GM12878 (cell line): ENCODE data around the gene DDX27. TPM values are rescaled to one million over a fixed set of nuclear protein-coding genes. Genes with fewer than 3 reads are reported as not detected.

Source experiments
- ATAC-seq: fragments of 200-7000 bp; cut with Tn5 transposase; 3 replicates; pipeline ENCODE4 v1.9.1; 2020; ENCODE audit warnings: mild to moderate bottlenecking, moderate library complexity
- BruUV-seq: library from RNA; stranded (reverse); fragments of 400-500 nt; replicated peaks from 2 replicates; lab custom pipeline; 2021; lab: Mats Ljungman, UMichigan
- CTCF ChIA-PET: fragments of 300-600 bp; sonication (Branson Sonifier 250); formaldehyde crosslinking; extraction: SDS; loops from one replicate; lab custom pipeline; 2021; ENCODE audit warnings: inconsistent platforms; lab: Yijun Ruan, JAX
- POLR2A ChIA-PET: fragments of 350-600 bp; formaldehyde crosslinking; extraction: SDS; loops from one replicate; lab custom pipeline; 2021; ENCODE audit warnings: inconsistent platforms; lab: Charles Lee
- RAD21 ChIA-PET: fragments of 300-600 bp; sonication (Branson Sonifier 250); formaldehyde crosslinking; loops from one replicate; lab custom pipeline; 2023; ENCODE audit warnings: antibody characterized with exemption; ENCODE audit not compliant: unreplicated experiment; lab: Charles Lee
- SMC1A ChIA-PET: fragments of 300-600 bp; sonication (Branson Sonifier 250); formaldehyde crosslinking; loops from one replicate; lab custom pipeline; 2023; ENCODE audit not compliant: unreplicated experiment, uncharacterized antibody; lab: Charles Lee
- DNase-seq: peaks from one replicate; pipeline ENCODE4 v3.0.0-alpha.2; 2011; ENCODE audit warnings: low read depth, low spot score
- FAIRE-seq: peaks from 3 replicates; lab custom pipeline; 2011; peaks lifted over from hg19 to GRCh38; lab: Jason Lieb, UNC
- H2AFZ ChIP-seq: 2 replicates; pipeline ENCODE4 v1.6.0; 2011; ENCODE audit warnings: low read depth, low read length, control low read depth; ENCODE audit not compliant: control insufficient read depth
- H3K27ac ChIP-seq: 2 replicates; pipeline ENCODE4 v1.5.1; 2011; ENCODE audit warnings: control low read depth; ENCODE audit not compliant: control insufficient read depth, insufficient read depth
- H3K27me3 ChIP-seq, 2 experiments: replicated peaks in 1 of 2; 2 replicates each; pipeline versions ENCODE4 v1.6.0 to v1.6.1; 2011; ENCODE audit warnings: low read length in 1 of 2; ENCODE audit not compliant: control insufficient read depth in 2 of 2, insufficient read depth in 2 of 2
- H3K36me3 ChIP-seq, 2 experiments: 2 replicates each; pipeline ENCODE4 v1.5.1; 2011; ENCODE audit warnings: low read length in 1 of 2; ENCODE audit not compliant: control insufficient read depth in 2 of 2, insufficient read depth in 2 of 2
- H3K4me1 ChIP-seq: 2 replicates; pipeline ENCODE4 v1.6.1; 2011; ENCODE audit warnings: mild to moderate bottlenecking, low read length, moderate library complexity, mixed read lengths; ENCODE audit not compliant: control insufficient read depth, insufficient read depth
- H3K4me2 ChIP-seq: 2 replicates; pipeline ENCODE4 v1.6.0; 2011; ENCODE audit warnings: control low read depth; ENCODE audit not compliant: control insufficient read depth, insufficient read depth
- H3K4me3 ChIP-seq: fragments of 200-600 bp; sonication (generic); 2 replicates; pipeline ENCODE4 v1.5.1; 2016
- H3K79me2 ChIP-seq: 2 replicates; pipeline ENCODE4 v1.6.0; 2011; ENCODE audit warnings: low read length; ENCODE audit not compliant: control insufficient read depth, insufficient read depth
- H3K9ac ChIP-seq: 2 replicates; pipeline ENCODE4 v1.8.0; 2011; ENCODE audit warnings: low read length, control low read depth, mixed read lengths; ENCODE audit not compliant: control insufficient read depth, insufficient read depth
- H3K9me3 ChIP-seq: replicated peaks from 3 replicates; pipeline ENCODE4 v1.5.1; 2011; ENCODE audit warnings: mild to moderate bottlenecking, low read length; ENCODE audit not compliant: control insufficient read depth, insufficient read depth
- H4K20me1 ChIP-seq: 2 replicates; pipeline ENCODE4 v1.6.0; 2011; ENCODE audit not compliant: control insufficient read depth, insufficient read depth
- KAT2A ChIP-seq: conservative IDR thresholded peaks from 2 replicates; pipeline ENCODE4 v1.6.1; 2011; ENCODE audit warnings: low read depth, low read length; ENCODE audit not compliant: control insufficient read depth
- KDM1A ChIP-seq: fragments of 200-600 bp; sonication (generic); IDR thresholded peaks from 2 replicates; pipeline ENCODE4 v1.6.1; 2016; ENCODE audit warnings: borderline replicate concordance
- PAX8 ChIP-seq: fragments of 450-650 bp; IDR thresholded peaks from 2 replicates; pipeline ENCODE4 v1.6.1; 2017; ENCODE audit warnings: mild to moderate bottlenecking, moderate library complexity
- TBL1XR1 ChIP-seq: IDR thresholded peaks from 2 replicates; pipeline ENCODE4 v1.6.1; 2012; ENCODE audit warnings: low read depth, low read length, improper control_type of control experiment
- WGBS: methylation state at CpG from one replicate; pipeline ENCODE4 v1.1.6; 2016; ENCODE audit warnings: low lambda C conversion rate; ENCODE audit not compliant: insufficient replicate concordance, insufficient coverage; ENCODE audit errors: missing lambda C conversion rate; 5-methylcytosine and 5-hydroxymethylcytosine counted together
- in situ Hi-C: fragments of 300-500 bp; cut with MboI; formaldehyde crosslinking; loops from 9 replicates; pipeline ENCODE4 v1.14.3; 2018; ENCODE audit warnings: mixed read lengths
- intact Hi-C: fragments of 100-400 bp; cut with micrococcal nuclease; formaldehyde crosslinking; loops from one replicate; pipeline ENCODE4 v1.14.2; 2022; ENCODE audit not compliant: unreplicated experiment
- polyA plus RNA-seq, 11 experiments: library from polyadenylated mRNA; depleted of rRNA in 4 of 11; unstranded in 6 of 11; stranded (reverse) in 5 of 11; fragments of >200 nt; fragmentation: Nextera tagmentation in 4 of 11; fragmentation: Illumina TruSeq in 1 of 11; extraction: Ambion mirVana in 4 of 11; extraction: Trizol in 1 of 11; gene quantifications; 1 replicate in 1 of 11; 2 replicates in 10 of 11; pipeline versions ENCODE4 v1.2.1 to v1.2.3, GENCODE V29; 2011 to 2016; ENCODE audit warnings: inconsistent platforms in 2 of 11, missing spikeins in 2 of 11, low read depth in 1 of 11
- total RNA-seq, 4 experiments: library from RNA; depleted of rRNA in 3 of 4; stranded (reverse); fragments of >200 nt in 3 of 4; fragmentation: Illumina TruSeq in 1 of 4; extraction: Trizol in 1 of 4; gene quantifications; 2 replicates each; pipeline versions ENCODE4 v1.2.1 to v1.2.3, GENCODE V29; 2013 to 2021
- TF ChIP-seq, protein P1 (sequence below): fragments of 450-650 bp; IDR thresholded peaks from 2 replicates; pipeline ENCODE4 v1.6.1; 2018; ENCODE audit warnings: borderline replicate concordance, mild to moderate bottlenecking; ENCODE audit not compliant: partially characterized antibody

Gene DDX27
- total and polyA plus RNA-seq, 10 of the 15 experiments (the other 5 are each of a cell fraction or from before 2014, with no cell fraction given): 19.8 to 78.8 (median 54.9) TPM

- Histone ChIP-seq H3K9me3 (peaks cover 2% of the 10 kb centered on the region), H3K4me3 (no peak overlapping the region), H3K4me2 (no peak overlapping the region), H3K27ac (no peak overlapping the region), H3K9ac (no peak overlapping the region), H2AFZ (no peak overlapping the region), H3K27me3 (no peaks in the 10 kb centered on the region), H3K36me3 (no peaks in the 10 kb centered on the region), H4K20me1 (no peaks in the 10 kb centered on the region), H3K4me1 (no peaks in the 10 kb centered on the region), H3K79me2 (no peaks in the 10 kb centered on the region)
- TF ChIP-seq KAT2A (no peak), KDM1A (no peak), TBL1XR1 (no peak), PAX8 (no peak)
- TF ChIP-seq, protein P1, sequence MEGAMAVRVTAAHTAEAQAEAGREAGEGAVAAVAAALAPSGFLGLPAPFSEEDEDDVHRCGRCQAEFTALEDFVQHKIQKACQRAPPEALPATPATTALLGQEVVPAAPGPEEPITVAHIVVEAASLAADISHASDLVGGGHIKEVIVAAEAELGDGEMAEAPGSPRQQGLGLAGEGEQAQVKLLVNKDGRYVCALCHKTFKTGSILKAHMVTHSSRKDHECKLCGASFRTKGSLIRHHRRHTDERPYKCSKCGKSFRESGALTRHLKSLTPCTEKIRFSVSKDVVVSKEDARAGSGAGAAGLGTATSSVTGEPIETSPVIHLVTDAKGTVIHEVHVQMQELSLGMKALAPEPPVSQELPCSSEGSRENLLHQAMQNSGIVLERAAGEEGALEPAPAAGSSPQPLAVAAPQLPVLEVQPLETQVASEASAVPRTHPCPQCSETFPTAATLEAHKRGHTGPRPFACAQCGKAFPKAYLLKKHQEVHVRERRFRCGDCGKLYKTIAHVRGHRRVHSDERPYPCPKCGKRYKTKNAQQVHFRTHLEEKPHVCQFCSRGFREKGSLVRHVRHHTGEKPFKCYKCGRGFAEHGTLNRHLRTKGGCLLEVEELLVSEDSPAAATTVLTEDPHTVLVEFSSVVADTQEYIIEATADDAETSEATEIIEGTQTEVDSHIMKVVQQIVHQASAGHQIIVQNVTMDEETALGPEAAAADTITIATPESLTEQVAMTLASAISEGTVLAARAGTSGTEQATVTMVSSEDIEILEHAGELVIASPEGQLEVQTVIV: no peak
- POLR2A ChIA-PET: no interaction called here
- intact Hi-C loops: no loop called here
- RAD21 ChIA-PET: interaction anchor here (0.6 to 1.1 kb wide), 2 partner anchors 9 to 209 kb away, joined by 3 to 4 read pairs; partner anchors contain the start of gene DDX27
- SMC1A ChIA-PET: interaction anchor here (1.5 kb wide), 1 partner anchor 77 kb away, joined by 6 read pairs; no protein-coding TSS in a partner anchor
- in situ Hi-C loops: no loop called here
- CTCF ChIA-PET: interaction anchor here (0.7 to 13.9 kb wide), 3 partner anchors 36 to 124 kb away, joined by 3 to 333 read pairs (median 4); no protein-coding TSS in a partner anchor
- WGBS: 87% methylated on average over 1 of the region's 1 CpG
- ATAC-seq: no peak
- BruUV-seq: no TSS peak
- FAIRE-seq: no peak
- DNase-seq: no peak
Measured at GRCh38 chr20:49210101-49210756, 9.0 kb upstream of the DDX27 start.
